GM21447 (cell line): ENCODE measurements around the gene C2CD5.
"Not testable (repeated sequence)": the region's sequence is repeated elsewhere in the genome, so short reads cannot be mapped to it uniquely, and the experiment has no call there.

ENCODE experiments used
- ATAC-seq: cut with Tn5 transposase; IDR thresholded peaks from one replicate; pipeline ENCODE4 v1.9.1; 2021; ENCODE audit not compliant: unreplicated experiment

Gene C2CD5

DNA sequence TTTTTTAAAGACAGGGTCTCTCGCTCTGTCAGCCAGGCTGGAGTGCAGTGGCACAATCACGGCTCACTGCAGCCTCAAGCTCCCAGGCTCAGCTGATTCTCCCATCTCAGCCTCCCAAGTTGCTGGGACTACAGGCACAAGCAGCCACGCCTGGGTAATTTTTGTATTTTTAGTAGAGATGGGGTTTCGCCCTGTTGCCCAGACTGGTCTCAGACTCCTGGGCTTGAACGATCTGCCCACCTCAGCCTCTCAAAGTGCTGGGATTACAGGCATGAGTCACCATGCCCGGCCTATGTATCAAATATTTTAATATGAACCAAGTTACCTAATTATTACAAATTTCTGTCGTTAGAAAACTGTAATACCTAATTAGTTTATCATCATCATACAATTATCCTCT lies 63.5 kb downstream of the C2CD5 start:
- not testable (repeated sequence) for ATAC-seq

GRCh38 chr12:22480016-22480415 lies 64.3 kb downstream of the C2CD5 start:
- ATAC-seq, result no peak

GRCh38 chr12:22477894-22478287 lies 66.5 kb downstream of the C2CD5 start:
- no peak for ATAC-seq

DNA sequence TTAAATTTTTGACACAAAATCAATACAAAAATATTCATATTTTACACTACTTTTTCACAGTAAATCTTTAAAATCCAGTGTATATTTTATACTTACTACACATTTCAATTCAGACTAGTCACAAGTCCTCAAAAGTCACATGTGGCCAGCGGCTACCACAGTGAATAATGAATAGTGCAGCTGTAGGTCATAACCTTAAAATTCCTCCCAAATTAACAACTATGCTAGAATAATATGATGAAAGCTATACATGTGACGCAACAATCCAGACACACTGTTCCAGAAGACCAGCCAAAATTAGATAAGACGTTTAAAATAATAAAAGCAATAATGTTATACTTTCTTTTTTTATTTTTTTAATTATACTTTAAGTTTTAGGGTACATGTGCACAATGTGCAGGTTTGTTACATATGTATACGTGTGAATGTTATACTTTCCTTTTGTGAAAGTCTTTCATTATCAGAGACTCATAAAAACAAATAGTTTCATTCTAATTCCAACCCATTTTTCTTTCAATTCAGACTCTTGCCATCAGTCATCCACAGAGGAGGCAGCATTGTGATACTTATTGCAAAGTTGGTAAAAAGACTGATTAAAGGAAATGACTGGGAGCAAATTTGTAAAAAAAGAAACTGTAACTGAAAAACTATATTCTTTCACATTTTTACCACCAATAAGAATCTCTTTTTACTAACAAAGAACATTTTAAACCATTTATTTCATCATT lies 67.0 kb downstream of the C2CD5 start:
- no peak for ATAC-seq

- no peak for ATAC-seq
These were observed 68.2 kb downstream of the C2CD5 start for GRCh38 chr12:22476133-22476532.

- ATAC-seq, result no peak
These were observed 69.2 kb downstream of the C2CD5 start for GRCh38 chr12:22474970-22475720.

DNA sequence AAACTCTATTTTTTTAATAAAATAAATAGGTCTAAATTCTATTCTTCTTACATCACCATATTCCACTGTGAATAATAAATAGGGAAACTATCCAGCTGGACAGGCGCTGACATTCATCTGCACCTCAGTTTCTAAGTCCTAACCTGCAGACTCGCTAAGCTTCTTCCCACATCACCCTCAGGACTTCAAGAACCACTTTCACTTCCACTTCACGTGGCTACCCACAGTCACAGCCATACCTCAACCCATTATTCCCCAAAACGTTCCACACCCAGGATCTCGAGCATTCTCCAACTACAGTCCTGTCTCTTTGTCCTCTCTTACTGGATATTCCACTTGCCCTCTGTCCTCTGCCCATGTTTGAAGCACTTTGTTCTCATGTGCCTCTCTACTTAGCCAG lies 71.1 kb downstream of the C2CD5 start:
- ATAC-seq, result no peak

GRCh38 chr12:22467190-22467589 lies 77.2 kb downstream of the C2CD5 start:
- ATAC-seq, result no peak

- ATAC-seq, result no peak
These were observed 81.0 kb downstream of the C2CD5 start for GRCh38 chr12:22463306-22463705.

DNA sequence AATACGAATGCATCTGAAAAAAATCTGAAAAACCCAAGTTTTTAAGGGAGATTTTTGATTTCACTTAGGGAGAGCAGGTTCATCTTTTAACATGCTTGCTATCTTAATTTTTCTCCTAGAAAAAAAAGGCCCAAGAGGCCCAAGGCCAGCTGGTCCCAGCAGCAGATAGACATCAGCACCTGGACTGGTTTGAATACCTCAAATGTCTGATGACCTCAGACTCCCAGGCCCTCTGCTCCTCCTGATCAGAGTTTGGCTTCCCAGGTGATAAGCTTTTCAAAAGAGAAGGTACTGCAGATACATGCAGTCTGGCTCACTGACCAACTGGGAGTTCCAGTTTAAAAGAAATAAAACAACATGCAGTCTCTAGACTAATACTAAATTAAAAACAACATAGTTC lies 82.6 kb downstream of the C2CD5 start:
- no peak for ATAC-seq

- peak; percentile 70 for ATAC-seq
These were observed 84.4 kb downstream of the C2CD5 start for GRCh38 chr12:22459838-22460490.

- no peak for ATAC-seq
These were observed 85.9 kb downstream of the C2CD5 start for GRCh38 chr12:22458298-22458937.

- ATAC-seq, result no peak
These were observed 87.3 kb downstream of the C2CD5 start for GRCh38 chr12:22457085-22457484.

DNA sequence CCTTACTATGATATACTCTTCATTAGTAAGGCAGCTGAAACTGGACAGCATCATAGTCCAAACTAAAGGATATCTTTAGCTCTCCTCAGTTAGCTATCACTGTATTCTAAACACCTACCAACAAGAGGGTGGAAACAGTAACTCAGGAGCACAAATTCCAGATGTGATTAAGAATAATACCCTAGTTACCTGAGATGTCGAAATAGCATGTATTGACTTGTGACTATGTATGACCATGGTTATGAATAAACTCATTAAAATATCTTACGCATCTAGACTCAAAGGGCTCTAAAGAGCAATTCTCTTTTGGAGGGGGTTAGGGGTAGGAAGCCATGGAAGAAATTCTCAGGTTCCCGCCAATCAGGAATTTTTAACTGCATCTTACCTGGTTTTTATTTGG lies 90.8 kb downstream of the C2CD5 start:
- no peak for ATAC-seq

DNA sequence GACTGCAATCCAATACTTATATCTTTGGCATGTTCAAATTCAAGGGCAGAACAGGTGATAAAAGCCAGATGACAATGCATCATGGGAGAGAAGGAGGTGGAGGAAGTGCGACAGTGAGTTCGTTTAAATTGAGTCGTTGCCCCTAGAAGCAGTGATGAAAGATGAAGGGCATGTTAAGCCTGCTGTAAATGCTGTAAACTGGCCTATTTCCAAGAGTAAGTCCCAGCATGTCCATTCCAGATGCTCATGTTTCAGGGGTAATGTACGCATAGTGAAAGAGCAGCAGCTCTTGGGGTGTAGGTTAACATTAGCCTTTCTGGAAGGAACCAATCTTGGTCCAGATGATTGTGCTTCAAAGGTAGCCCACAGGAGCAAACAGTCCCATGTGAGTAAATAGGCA lies 97.1 kb downstream of the C2CD5 start:
- ATAC-seq, result no peak

- ATAC-seq, result not testable (repeated sequence)
These were observed 100.1 kb downstream of the C2CD5 start for GRCh38 chr12:22444317-22444665.

- peak; percentile 100 for ATAC-seq
These were observed 100.7 kb downstream of the C2CD5 start for GRCh38 chr12:22443379-22444316.

- ATAC-seq, result no peak
These were observed 107.1 kb downstream of the C2CD5 start for GRCh38 chr12:22437031-22437806.

- no peak for ATAC-seq
These were observed 108.8 kb downstream of the C2CD5 start for GRCh38 chr12:22435583-22435982.
